Mesothelial cell of epicardium (in vitro differentiated cells): Measurements from ENCODE around the gene GPC3. TPM values are rescaled to one million over a fixed set of nuclear protein-coding genes. Genes with fewer than 3 reads are reported as not detected.

Experiments used
- DNase-seq, 2 experiments: peaks; one replicate each; pipeline ENCODE4 v3.0.0; 2021; ENCODE audit warnings: low spot score in 2 of 2; ENCODE audit not compliant: unreplicated experiment in 2 of 2
- H3K27ac Mint-ChIP-seq: 2 replicates; pipeline ENCODE4 v1.8.0; 2021; ENCODE audit warnings: mixed read lengths
- H3K27me3 Mint-ChIP-seq: 2 replicates; pipeline ENCODE4 v1.8.0; 2021; ENCODE audit warnings: low read depth, mixed read lengths
- H3K36me3 Mint-ChIP-seq: 2 replicates; pipeline ENCODE4 v1.8.0; 2021; ENCODE audit warnings: mixed read lengths
- H3K4me1 Mint-ChIP-seq: 2 replicates; pipeline ENCODE4 v1.8.0; 2021; ENCODE audit warnings: mixed read lengths
- H3K4me3 Mint-ChIP-seq: 2 replicates; pipeline ENCODE4 v1.8.0; 2021; ENCODE audit warnings: mild to moderate bottlenecking, moderate library complexity, mixed read lengths
- H3K9me3 Mint-ChIP-seq: 2 replicates; pipeline ENCODE4 v1.8.0; 2021; ENCODE audit warnings: mixed read lengths
- total RNA-seq: library from RNA; stranded (reverse); gene quantifications from 3 replicates; pipeline ENCODE4 v1.2.1, GENCODE V29; 2021
- TF ChIP-seq, protein P1 (sequence below): fragments of 200-600 bp; sonication (generic); IDR thresholded peaks from one replicate; pipeline ENCODE4 v1.5.0; 2021; ENCODE audit warnings: antibody characterized with exemption; ENCODE audit not compliant: unreplicated experiment

GPC3 gene
- total RNA-seq, 1 donor from 2014 or later: 864 TPM

DNA sequence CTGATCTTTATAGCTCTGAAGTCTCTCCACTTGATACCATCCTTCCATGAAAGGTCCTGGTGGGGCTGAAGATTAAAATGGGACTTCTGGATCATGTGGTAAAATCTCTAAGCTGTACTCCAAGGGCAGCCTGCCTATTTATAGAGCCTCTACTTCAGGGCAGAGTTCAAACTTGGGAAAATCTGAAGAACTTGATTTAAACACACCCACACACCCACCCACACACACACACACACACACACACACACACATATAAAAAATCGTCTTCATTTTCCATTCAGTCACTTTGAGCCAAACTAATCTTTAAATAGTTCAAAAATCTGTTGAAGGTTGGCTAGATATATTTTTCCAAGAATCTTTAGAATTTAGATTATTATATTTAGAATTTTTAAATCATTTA is 335.2 kb downstream of the GPC3 start:
- DNase-seq: no peak
- no peak overlapping the region for H3K4me3 Mint-ChIP-seq
- TF ChIP-seq, protein P1, sequence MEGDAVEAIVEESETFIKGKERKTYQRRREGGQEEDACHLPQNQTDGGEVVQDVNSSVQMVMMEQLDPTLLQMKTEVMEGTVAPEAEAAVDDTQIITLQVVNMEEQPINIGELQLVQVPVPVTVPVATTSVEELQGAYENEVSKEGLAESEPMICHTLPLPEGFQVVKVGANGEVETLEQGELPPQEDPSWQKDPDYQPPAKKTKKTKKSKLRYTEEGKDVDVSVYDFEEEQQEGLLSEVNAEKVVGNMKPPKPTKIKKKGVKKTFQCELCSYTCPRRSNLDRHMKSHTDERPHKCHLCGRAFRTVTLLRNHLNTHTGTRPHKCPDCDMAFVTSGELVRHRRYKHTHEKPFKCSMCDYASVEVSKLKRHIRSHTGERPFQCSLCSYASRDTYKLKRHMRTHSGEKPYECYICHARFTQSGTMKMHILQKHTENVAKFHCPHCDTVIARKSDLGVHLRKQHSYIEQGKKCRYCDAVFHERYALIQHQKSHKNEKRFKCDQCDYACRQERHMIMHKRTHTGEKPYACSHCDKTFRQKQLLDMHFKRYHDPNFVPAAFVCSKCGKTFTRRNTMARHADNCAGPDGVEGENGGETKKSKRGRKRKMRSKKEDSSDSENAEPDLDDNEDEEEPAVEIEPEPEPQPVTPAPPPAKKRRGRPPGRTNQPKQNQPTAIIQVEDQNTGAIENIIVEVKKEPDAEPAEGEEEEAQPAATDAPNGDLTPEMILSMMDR: no peak
- no peak overlapping the region for H3K27ac Mint-ChIP-seq
- H3K36me3 Mint-ChIP-seq: peaks cover 9% of the 10 kb centered on the region
- H3K9me3 Mint-ChIP-seq: no peaks in the 10 kb centered on the region
- H3K27me3 Mint-ChIP-seq: no peaks in the 10 kb centered on the region
- peaks cover 14% of the 10 kb centered on the region for H3K4me1 Mint-ChIP-seq

DNA sequence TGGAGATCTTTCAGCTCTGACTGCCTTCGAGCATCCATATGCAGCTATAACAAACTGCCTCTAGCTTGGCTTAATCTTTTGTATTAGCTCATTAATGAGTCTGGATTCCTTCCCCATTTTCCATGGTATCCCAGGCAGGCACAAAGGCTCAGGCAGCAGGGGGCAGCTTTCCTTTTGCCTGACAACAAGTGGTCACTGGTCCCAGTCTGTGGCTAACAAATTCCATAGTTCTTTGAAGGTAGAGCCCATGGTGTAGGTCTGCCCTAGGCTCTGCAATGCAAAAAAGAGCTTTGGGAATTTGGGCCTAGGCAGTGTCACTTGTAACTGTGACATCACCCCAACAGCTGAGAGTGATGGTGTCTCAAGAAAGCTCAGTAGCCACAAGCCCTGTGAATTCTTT is 335.7 kb downstream of the GPC3 start:
- peaks cover 16% of the 10 kb centered on the region for H3K4me1 Mint-ChIP-seq
- no peak overlapping the region for H3K27ac Mint-ChIP-seq
- H3K27me3 Mint-ChIP-seq: no peaks in the 10 kb centered on the region
- no peaks in the 10 kb centered on the region for H3K9me3 Mint-ChIP-seq
- H3K4me3 Mint-ChIP-seq: no peak overlapping the region
- peaks cover 11% of the 10 kb centered on the region for H3K36me3 Mint-ChIP-seq
- TF ChIP-seq, protein P1: no peak
- DNase-seq: no peak

DNA sequence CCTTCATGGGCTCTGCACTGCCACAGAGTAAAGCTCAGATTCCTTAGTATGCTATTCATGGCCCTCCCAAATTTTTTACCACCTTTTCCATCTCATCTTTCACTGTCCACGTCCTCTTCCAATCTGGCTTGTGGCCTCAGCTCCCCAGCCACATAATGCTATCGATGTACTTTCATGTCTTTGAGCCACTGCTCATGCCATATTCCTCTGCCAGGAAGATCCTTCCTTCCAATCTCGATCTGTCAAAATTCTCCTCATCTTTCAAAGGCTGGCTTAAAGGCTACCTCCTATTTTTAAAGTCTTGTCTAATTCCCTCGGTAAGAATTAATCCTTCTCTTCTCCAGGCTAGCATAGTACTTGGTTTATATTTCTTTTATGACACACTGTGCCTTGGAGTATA is 336.8 kb downstream of the GPC3 start:
- H3K27ac Mint-ChIP-seq: no peak overlapping the region
- no peaks in the 10 kb centered on the region for H3K27me3 Mint-ChIP-seq
- H3K9me3 Mint-ChIP-seq: no peaks in the 10 kb centered on the region
- no peak for DNase-seq
- TF ChIP-seq, protein P1: no peak
- H3K36me3 Mint-ChIP-seq: peaks cover 11% of the 10 kb centered on the region
- no peak overlapping the region for H3K4me3 Mint-ChIP-seq
- H3K4me1 Mint-ChIP-seq: peaks cover 16% of the 10 kb centered on the region

DNA sequence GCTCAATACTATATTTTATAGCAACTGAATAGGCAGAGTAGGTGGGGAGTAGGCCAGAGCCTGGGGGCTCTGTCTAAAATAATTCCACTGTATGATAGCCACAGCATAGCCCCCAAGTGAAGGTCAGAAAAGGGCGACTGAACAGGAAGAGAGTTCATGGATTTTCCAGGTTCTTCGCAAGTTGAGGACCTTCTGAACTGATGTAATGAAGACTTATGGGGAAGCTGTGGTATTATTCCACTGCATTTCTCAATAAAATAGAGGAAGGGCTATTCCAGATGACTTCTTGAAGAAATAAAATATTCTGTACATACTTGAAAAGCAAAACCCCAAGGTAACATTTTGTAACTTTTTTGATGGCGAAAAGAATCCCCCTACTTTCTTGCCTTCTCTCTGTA is 338.7 kb downstream of the GPC3 start:
- peak overlapping the region; percentile 68 for H3K27ac Mint-ChIP-seq
- no peaks in the 10 kb centered on the region for H3K27me3 Mint-ChIP-seq
- no peak for DNase-seq
- peaks cover 8% of the 10 kb centered on the region for H3K36me3 Mint-ChIP-seq
- peaks cover 22% of the 10 kb centered on the region for H3K4me1 Mint-ChIP-seq
- H3K9me3 Mint-ChIP-seq: no peaks in the 10 kb centered on the region
- H3K4me3 Mint-ChIP-seq: no peak overlapping the region
- TF ChIP-seq, protein P1: no peak

DNA sequence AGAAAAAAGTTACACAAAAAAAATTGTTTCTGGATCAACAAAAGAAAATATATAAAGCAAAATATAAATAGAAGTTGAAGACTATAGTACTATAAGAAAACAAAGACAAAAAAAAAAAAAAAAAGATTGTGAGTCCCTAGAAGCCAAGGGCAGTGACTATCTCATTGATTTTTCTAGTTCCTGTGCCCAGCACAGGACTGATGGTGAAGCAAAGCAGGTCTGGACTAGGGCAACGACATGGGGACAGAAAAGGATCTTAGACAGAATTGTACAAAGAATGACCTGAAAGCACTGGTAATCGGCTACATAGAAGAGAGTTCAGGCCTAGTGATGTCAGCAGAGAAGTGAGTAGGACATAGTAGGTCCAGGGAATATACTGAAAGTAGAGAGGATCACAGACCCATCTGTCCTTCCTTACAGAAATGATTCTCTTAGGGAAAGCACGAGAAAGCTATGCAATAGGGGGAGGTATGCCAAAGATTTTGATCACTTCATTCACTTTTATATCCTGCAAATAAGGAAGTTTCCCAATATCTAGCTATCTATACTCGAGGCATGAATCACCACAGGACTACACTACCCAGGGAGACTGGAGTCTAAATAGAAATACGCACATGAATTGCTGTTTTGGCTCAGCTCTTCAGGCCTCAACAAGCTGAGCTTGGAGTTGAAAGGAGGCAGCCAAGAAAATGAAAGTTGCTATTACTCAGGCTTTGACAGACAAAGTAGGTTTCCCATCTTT is 339.2 kb downstream of the GPC3 start:
- H3K9me3 Mint-ChIP-seq: no peaks in the 10 kb centered on the region
- H3K4me3 Mint-ChIP-seq: no peak overlapping the region
- peaks cover 8% of the 10 kb centered on the region for H3K36me3 Mint-ChIP-seq
- TF ChIP-seq, protein P1: no peak
- peak overlapping the region; percentile 68 for H3K27ac Mint-ChIP-seq
- H3K4me1 Mint-ChIP-seq: peaks cover 28% of the 10 kb centered on the region
- no peaks in the 10 kb centered on the region for H3K27me3 Mint-ChIP-seq
- DNase-seq: no peak

DNA sequence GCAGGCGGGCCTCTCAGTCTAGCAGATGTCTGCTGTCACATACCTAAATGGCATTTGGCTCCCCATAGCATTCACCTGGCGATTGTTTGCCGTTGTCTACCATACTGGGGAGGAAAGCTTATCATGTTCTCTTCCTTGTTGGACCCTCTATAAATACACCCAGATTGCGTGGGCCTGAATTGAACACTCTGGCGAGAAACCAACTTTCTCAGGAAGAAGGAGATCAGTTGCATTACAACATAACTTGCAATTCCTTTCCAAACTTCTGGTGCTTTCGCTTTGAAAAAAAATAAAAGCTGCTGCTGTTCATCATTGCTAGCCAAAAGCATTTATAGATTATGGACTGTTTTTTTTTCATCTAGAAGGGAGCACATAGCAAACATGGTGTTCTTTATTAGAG is 340.1 kb downstream of the GPC3 start:
- no peaks in the 10 kb centered on the region for H3K27me3 Mint-ChIP-seq
- H3K4me3 Mint-ChIP-seq: no peak overlapping the region
- H3K9me3 Mint-ChIP-seq: no peaks in the 10 kb centered on the region
- peak overlapping the region; percentile 23 for H3K27ac Mint-ChIP-seq
- no peak for DNase-seq
- TF ChIP-seq, protein P1: no peak
- H3K36me3 Mint-ChIP-seq: peaks cover 8% of the 10 kb centered on the region
- H3K4me1 Mint-ChIP-seq: peaks cover 37% of the 10 kb centered on the region
